Measurements from ENCODE around the gene RAB7A.
A peak's percentile ranks its signal among the peaks of the same experiment; 100 is the strongest.
"Not testable (repeated sequence)": the region's sequence is repeated elsewhere in the genome, so short reads cannot be mapped to it uniquely, and the experiment has no call there.

RAB7A gene

DNA sequence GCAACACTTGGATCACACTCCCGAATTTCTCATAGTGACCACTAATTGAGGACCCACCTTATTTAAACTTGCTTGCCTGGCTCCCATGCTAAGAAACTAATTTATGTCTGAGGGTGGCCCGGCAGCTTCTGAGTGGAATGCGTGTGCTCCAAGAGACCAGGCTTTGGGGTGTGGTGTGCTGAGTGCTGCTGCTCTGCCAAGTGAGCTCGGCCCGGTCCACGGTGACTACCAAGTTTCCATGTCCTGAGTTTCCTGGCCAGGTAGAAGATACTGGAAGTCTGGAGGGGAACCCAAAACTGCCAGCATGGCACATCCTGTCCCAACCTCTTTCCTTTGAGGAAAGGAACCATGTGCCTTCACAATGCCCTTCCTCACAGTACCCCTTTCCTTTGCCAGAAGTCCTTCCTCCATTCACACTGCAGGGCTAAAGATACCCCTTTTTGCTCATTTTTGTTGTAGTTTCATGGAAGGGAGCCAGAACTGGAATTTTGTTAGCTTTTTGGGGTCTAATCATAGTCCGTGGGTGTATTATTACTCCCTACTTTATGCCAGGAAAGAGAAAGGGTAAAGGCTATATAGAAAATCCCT, 94.4 kb downstream of the RAB7A start:
- no peak for DNase-seq (ENCODE audit: low read depth)

DNA sequence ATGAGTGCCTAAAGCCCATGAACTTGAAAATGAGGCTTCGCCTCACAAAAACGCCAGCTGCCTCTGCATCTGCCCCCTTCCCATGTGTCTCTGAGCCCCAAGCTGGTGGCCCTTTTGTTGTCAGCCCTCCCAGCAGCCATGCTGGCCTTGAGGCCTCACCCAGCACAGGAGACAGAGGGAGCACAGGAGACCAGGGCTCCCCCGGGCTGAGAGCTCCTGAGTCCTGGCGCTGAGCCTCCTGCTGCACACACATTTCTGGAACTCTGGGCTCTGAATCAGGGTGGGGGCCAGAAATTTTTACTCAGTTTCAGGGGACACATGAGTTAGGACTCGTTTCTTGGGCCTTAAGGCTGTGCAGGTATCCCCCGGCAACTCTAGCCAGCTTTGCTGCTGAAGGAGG, 97.0 kb downstream of the RAB7A start:
- no peak for DNase-seq (ENCODE audit: low read depth)

- no peak for DNase-seq (ENCODE audit: low read depth)
These were observed 97.6 kb downstream of the RAB7A start for GRCh38 chr3:128823631-128824030.

- no peak for DNase-seq (ENCODE audit: low read depth)
These were observed 98.3 kb downstream of the RAB7A start for GRCh38 chr3:128824132-128824850.

- no peak for DNase-seq (ENCODE audit: low read depth)
These were observed 99.2 kb downstream of the RAB7A start for GRCh38 chr3:128825117-128825725.

DNA sequence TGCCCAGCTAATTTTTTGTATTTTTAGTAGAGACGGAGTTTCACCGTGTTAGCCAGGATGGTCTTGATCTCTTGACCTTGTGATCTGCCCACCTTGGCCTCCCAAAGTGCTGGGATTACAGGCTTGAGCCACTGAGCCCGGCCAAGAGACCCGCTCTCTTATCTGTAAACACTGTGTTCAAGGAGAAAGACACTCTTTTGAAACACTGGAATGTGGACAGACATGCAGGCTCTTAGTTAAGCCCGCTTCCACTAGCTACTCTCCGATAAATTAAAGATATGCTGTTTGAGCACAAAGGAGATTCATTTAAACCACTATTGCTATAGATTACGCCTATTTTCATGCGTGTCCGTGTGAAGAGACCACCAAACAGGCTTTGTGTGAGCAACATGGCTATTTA, 103.1 kb downstream of the RAB7A start:
- not testable (repeated sequence) for DNase-seq (ENCODE audit: low read depth)

GRCh38 chr3:128829925-128830625, 104.1 kb downstream of the RAB7A start:
- not testable (repeated sequence) for DNase-seq (ENCODE audit: low read depth)

DNA sequence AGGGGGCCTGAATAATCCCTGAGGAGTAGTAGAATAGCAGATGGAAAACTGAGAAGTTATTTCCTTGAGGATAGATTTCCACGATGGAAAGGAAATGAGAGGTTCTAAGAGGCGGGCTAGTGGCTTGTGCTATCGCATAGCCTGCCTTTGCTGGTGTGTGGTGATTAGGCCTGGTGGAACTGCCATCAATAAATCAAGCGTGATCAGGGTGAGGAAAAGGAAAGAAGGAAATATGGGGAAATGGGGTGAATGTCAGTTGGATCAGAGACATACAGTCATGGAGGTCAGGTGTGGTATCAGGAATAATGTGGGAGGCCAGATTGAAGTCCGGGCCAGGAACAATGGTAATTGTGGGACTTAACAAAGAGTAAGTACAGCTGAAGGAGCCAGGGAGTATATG, 104.8 kb downstream of the RAB7A start:
- not testable (repeated sequence) for DNase-seq (ENCODE audit: low read depth)

- not testable (repeated sequence) for DNase-seq (ENCODE audit: low read depth)
These were observed 107.0 kb downstream of the RAB7A start for GRCh38 chr3:128832979-128833378.

GRCh38 chr3:128835096-128835495, 109.1 kb downstream of the RAB7A start:
- no peak for DNase-seq (ENCODE audit: low read depth)

- DNase-seq (ENCODE audit: low read depth), result no peak
These were observed 116.2 kb downstream of the RAB7A start for GRCh38 chr3:128841926-128842920.

- no peak for DNase-seq (ENCODE audit: low read depth)
These were observed 118.5 kb downstream of the RAB7A start for GRCh38 chr3:128844502-128844901.

DNA sequence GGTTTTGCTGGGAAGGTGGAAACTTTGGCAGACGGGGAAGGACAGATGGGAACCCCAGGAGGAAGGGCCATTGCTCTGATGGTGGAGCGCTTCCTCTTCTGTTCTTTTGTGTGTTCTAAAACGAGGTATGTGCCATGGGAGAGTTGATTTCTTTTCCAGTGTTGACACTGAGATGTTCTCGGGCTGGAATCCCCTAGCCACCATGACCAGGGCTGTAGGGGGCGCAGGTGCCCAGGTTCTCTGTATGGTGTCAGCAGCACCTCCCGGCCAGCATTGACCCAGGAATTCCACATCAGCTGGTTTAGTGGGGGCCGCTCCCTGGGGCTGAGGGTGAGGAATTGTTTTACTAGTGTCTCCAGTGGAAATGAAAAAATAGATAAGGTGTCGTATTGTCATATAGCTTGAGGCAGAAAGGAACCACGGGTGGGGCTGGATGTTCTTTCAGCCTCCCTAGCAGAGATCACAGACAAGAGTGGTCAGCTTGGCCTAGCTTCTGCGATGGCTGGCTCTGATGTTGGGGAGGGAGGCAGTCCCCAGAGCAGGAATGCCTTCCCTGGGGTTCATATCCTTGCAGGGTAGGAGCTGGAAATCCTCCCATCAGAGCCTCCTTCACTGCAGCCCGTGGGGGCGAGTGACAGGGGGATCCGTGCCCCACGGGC, 119.3 kb downstream of the RAB7A start:
- no peak for DNase-seq (ENCODE audit: low read depth)

GRCh38 chr3:128845778-128846485, 119.9 kb downstream of the RAB7A start:
- peak; percentile 83 for DNase-seq (ENCODE audit: low read depth)

GRCh38 chr3:128846486-128846891, 120.5 kb downstream of the RAB7A start:
- peak; percentile 12 for DNase-seq (ENCODE audit: low read depth)

DNA sequence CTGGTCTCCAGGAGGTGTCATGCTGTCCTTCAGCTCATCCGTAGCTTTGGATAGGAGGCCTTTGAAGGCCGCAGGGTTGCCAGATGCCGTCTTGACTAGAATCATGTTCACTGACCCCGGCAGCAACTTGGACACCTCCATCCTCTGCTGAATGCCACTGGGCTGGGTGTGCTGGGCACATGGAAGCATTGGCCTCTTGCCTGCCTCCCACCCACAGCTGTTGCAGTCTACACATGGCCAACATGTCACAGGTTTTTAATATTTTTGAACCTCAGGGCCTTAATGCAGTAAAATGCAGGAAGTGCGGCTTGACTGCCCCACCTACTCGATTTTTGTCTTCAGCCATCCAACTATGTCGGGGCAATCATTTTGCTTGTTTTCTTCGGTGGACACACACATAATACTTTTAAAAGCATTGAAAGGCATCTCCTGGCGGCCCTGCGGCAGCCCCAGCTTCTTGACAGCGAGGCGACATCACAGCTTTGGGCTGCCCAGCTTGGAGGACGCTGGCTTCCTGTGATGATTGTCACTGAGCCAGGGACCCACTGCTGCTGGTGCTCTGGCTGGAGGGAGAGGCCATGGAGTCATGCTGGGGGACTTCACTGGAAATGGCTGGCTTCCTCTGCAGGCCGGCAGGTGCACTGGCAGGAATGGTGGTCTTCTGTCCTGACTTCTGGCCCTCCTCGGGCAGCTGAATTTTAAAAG, 121.8 kb downstream of the RAB7A start:
- DNase-seq (ENCODE audit: low read depth), result no peak

GRCh38 chr3:128848936-128849335, 123.0 kb downstream of the RAB7A start:
- no peak for DNase-seq (ENCODE audit: low read depth)

GRCh38 chr3:128849911-128850455, 124.0 kb downstream of the RAB7A start:
- DNase-seq (ENCODE audit: low read depth), result no peak

DNA sequence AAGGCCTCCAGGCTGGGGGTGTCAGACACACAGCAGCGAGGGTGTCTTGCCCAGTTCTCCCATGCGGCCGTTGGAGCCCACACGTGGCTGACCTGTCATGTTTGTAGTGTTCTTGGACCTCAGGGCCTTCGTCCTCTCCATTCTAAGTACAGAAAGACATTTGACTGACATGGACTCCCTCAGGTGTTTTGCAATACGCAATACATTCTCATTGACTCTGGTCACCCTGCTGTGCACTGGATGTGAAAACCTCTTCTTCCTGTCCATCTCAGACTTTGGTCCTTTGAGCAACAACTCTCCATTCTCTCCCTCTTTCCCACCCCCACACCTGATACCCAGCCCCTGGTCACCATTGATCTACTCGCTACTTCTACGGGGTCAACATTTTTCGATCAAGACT, 124.6 kb downstream of the RAB7A start:
- no peak for DNase-seq (ENCODE audit: low read depth)

Measured in stimulated activated CD8-positive, alpha-beta memory T cell treated with anti-CD3 and anti-CD28 coated beads, Interleukin-4, amount 100 ng/mL, for 24 hours (primary cell).